Tibial artery (tissue), 4 donors: Measurements from ENCODE around the gene CHTF18.

ENCODE experiments used
- DNase-seq, 2 donors: peaks; one replicate each; pipeline ENCODE4 v3.0.0-alpha.2; 2019
- H3K27ac ChIP-seq, 2 donors: fragments of 200-600 bp; sonication (generic) in 1 of 2; 1 replicate in 1 of 2; 2 replicates in 1 of 2; pipeline ENCODE4 v1.5.1; 2018 to 2019; ENCODE audit warnings: mild to moderate bottlenecking in 1 of 2
- H3K27me3 ChIP-seq, 2 donors: fragments of 200-600 bp; sonication (generic) in 1 of 2; one replicate each; pipeline versions ENCODE4 v1.5.1 to v1.6.0; 2016 to 2019
- H3K36me3 ChIP-seq, 3 donors: fragments of 200-600 bp; sonication (generic) in 2 of 3; one replicate each; pipeline ENCODE4 v1.5.1; 2016 to 2019; ENCODE audit warnings: mild to moderate bottlenecking in 2 of 3
- H3K4me1 ChIP-seq, 4 donors: fragments of 200-600 bp; sonication (generic) in 2 of 4; 1 replicate in 3 of 4; 2 replicates in 1 of 4; pipeline ENCODE4 v1.5.1; 2016 to 2019
- H3K4me3 ChIP-seq, 2 donors: fragments of 200-600 bp; sonication (generic) in 1 of 2; 1 replicate in 1 of 2; 2 replicates in 1 of 2; pipeline ENCODE4 v1.5.1; 2018 to 2019; ENCODE audit warnings: mild to moderate bottlenecking in 2 of 2
- H3K9me3 ChIP-seq, 3 donors: fragments of 200-600 bp; sonication (generic) in 1 of 3; one replicate each; pipeline ENCODE4 v1.5.1; 2016 to 2019
- intact Hi-C: fragments of 100-400 bp; cut with DNase I; formaldehyde crosslinking; loops from one replicate; pipeline ENCODE4 v1.15.0; 2023; ENCODE audit warnings: low total_unique reads
- TF ChIP-seq, protein P1 (sequence below), 2 experiments: fragments of 200-600 bp in 1 of 2; fragments of 450-650 bp in 1 of 2; IDR thresholded peaks; one replicate each; pipeline ENCODE4 v1.5.1; 2017 to 2019; ENCODE audit warnings: antibody characterized with exemption in 2 of 2, mild to moderate bottlenecking in 1 of 2, moderate library complexity in 1 of 2

Gene CHTF18

DNA sequence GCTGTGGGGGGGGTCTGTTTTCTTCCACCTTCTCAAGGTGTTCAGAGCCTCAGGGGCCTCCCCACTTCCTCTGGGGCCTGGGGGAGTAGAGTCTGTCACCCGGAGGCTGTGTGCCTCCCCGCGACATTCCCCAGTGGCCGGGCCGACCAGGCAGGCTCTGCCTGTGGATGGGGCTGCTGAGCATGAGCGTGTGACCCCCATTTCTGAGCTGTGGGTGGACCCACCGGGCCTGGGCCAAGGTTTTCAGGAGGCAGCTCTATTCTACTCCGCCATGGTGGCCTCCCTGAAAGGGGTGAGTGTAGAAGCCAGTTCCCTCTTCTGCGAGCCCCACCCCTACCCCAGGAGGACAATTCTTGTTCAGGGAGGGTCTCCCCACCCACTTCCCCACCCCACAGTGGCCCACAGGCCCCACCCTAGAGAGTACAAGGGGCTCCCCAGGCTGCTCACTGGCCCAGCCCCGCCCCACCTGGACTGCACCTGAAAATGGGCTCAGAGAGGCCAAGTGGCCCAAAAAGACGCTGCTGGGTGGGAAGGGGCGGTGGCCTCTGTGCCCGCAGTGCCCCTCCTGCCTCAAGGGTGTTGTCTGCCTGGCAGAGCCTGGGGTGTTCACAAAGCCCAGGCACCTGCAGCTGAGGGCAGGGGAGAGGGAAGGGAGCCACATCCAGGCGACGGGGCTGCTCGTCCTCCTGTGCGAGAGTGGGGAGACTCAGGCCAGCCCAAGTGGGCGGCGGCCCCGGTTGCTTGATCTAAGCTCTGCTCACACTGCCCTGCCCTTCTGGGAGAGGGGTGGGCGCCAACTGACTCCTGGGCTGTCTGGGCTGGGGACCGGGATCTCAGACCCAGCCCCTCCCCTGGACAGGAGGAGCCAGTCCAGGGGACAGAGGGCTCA lies 26.6 kb upstream of the CHTF18 start:
- intact Hi-C loops, result no loop called here
- TF ChIP-seq, protein P1, sequence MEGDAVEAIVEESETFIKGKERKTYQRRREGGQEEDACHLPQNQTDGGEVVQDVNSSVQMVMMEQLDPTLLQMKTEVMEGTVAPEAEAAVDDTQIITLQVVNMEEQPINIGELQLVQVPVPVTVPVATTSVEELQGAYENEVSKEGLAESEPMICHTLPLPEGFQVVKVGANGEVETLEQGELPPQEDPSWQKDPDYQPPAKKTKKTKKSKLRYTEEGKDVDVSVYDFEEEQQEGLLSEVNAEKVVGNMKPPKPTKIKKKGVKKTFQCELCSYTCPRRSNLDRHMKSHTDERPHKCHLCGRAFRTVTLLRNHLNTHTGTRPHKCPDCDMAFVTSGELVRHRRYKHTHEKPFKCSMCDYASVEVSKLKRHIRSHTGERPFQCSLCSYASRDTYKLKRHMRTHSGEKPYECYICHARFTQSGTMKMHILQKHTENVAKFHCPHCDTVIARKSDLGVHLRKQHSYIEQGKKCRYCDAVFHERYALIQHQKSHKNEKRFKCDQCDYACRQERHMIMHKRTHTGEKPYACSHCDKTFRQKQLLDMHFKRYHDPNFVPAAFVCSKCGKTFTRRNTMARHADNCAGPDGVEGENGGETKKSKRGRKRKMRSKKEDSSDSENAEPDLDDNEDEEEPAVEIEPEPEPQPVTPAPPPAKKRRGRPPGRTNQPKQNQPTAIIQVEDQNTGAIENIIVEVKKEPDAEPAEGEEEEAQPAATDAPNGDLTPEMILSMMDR (IDR thresholded peaks at IDR 0.05), result no peak
- Histone ChIP-seq H3K27me3 (peaks cover 0 to 62% of the 10 kb centered on the region in 2 donors), H3K4me3 (no peak overlapping the region), H3K4me1 (peaks cover 0 to 4% (median 0%) of the 10 kb centered on the region in 4 donors), H3K27ac (no peak overlapping the region), H3K36me3 (no peaks in the 10 kb centered on the region), H3K9me3 (no peaks in the 10 kb centered on the region)
- no peak for DNase-seq

DNA sequence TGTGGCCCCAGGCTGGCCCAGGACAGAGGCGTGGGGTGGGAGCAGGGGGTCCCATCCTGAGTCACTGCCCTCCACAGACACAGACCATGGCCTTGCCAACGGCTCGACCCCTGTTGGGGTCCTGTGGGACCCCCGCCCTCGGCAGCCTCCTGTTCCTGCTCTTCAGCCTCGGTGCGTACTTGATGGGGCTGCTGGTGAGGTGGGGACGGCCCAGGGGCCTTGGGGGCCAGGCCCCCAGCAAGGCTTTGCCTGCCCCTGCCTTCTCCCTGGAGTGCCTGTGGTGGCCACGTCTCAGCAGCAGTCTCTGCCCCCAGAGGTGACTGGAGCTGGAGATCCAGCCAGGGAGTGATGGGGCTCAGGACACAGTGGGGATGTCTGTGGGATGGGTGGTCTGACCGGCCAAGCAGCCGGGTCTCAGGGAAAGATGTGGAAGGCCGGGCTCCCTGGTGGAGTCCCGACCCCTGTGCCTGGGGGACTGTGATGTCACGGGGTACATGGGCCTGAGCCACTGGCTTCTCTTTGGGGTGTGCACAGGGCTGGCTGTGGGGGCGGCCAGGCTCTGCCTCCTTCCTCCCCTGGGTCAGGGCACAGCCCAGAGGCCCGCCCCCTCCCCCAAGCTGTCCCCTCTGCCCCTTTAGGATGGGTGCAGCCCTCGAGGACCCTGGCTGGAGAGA lies 25.7 kb upstream of the CHTF18 start:
- no peak for DNase-seq
- H3K36me3 ChIP-seq, result no peaks in the 10 kb centered on the region
- TF ChIP-seq, protein P1 (IDR thresholded peaks at IDR 0.05), result no peak
- H3K4me3 ChIP-seq, result no peak overlapping the region
- peaks cover 0 to 4% (median 0%) of the 10 kb centered on the region in 4 donors for H3K4me1 ChIP-seq
- intact Hi-C loops, result no loop called here
- no peak overlapping the region for H3K27ac ChIP-seq
- H3K9me3 ChIP-seq, result no peaks in the 10 kb centered on the region
- peaks cover 0 to 65% of the 10 kb centered on the region in 2 donors for H3K27me3 ChIP-seq

DNA sequence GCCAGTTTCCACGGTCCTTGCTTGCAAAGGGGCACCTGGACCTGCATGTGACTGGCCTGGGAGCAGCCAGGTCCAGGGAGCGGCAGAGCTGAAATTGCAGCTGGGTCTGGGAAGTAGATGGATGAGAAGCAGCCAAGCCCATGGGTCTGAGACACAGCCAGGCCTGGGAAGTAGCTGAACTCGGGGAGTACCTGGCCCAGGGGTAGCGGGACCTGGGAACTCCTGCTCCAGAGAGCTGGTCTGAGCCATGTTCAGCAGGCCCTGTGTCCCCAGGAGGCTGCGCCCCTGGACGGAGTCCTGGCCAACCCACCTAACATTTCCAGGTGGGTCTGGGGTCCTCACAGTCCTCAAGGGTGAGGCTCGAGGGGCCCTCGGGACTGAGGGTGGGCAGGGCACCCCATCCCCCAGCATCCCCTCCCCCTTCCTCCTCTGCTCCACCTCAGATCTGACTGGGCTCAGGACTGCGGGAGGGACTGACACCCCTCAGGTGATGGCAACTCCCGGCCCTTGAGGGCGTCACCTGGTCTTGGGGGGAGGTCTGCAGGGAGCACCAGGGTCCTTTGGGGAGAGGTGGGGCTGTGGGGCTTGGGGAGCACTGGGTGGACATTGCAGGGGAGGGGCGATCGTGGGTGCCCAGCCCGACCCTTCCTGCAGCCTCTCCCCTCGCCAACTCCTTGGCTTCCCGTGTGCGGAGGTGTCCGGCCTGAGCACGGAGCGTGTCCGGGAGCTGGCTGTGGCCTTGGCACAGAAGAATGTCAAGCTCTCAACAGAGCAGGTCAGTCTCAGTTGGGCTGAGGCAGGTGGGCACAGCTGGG lies 24.8 kb upstream of the CHTF18 start:
- Histone ChIP-seq H3K4me3 (no peak overlapping the region), H3K27ac (no peak overlapping the region), H3K4me1 (peaks cover 0 to 4% (median 0%) of the 10 kb centered on the region in 4 donors), H3K27me3 (peaks cover 0 to 66% of the 10 kb centered on the region in 2 donors), H3K36me3 (no peaks in the 10 kb centered on the region), H3K9me3 (no peaks in the 10 kb centered on the region)
- DNase-seq, result no peak
- TF ChIP-seq, protein P1 (IDR thresholded peaks at IDR 0.05), result no peak
- intact Hi-C loops, result no loop called here

DNA sequence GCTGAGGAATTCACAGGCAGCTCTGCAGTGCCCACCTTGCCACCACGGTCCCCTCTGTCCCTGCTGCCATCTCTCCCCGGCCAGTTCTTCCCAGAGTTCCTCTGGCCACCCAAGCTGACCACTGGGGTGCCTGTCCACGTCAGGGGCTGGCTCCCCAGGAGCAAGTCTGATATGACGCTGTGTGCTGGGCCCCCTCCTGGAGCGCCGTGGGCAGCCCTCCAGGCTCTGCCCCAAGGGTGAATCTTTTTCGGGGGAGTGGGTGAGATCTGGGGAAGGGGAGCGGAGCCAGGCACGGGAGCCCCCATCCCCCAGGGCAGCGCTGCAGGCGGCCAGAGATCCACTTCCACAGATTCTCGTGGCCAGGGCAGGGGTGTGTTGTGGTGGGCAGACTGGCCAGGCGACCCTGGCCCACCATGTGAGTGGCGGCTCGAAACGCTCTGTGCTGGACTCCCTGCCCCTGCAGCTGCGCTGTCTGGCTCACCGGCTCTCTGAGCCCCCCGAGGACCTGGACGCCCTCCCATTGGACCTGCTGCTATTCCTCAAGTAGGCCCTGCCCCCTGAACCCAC lies 24.2 kb upstream of the CHTF18 start:
- intact Hi-C loops, result no loop called here
- H3K36me3 ChIP-seq, result no peaks in the 10 kb centered on the region
- no peak overlapping the region for H3K27ac ChIP-seq
- peaks cover 0 to 4% (median 0%) of the 10 kb centered on the region in 4 donors for H3K4me1 ChIP-seq
- H3K4me3 ChIP-seq, result no peak overlapping the region
- no peaks in the 10 kb centered on the region for H3K9me3 ChIP-seq
- TF ChIP-seq, protein P1 (IDR thresholded peaks at IDR 0.05), result no peak
- H3K27me3 ChIP-seq, result peaks cover 0 to 73% of the 10 kb centered on the region in 2 donors
- DNase-seq, result no peak

DNA sequence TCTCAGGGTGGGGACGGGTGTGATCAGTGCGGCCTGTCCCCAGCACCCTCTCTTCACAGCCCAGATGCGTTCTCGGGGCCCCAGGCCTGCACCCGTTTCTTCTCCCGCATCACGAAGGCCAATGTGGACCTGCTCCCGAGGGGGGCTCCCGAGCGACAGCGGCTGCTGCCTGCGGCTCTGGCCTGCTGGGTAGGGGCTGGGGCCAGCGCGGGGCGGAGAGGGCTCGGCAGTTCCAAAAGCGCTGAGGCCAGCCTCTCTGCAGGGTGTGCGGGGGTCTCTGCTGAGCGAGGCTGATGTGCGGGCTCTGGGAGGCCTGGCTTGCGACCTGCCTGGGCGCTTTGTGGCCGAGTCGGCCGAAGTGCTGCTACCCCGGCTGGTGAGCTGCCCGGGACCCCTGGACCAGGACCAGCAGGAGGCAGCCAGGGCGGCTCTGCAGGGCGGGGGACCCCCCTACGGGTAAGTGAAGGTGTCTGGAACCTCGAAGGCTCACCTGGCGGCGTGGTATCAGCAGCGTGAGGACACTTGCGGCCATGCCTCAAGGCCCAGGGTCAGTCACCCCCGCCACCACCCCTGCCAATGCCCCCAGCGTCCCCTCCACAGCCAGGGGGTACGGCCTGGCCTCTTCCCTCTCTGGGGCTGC lies 23.5 kb upstream of the CHTF18 start:
- Histone ChIP-seq H3K27me3 (peaks cover 0 to 80% of the 10 kb centered on the region in 2 donors), H3K36me3 (no peaks in the 10 kb centered on the region), H3K4me3 (no peak overlapping the region), H3K9me3 (no peaks in the 10 kb centered on the region), H3K4me1 (peaks cover 0 to 4% (median 0%) of the 10 kb centered on the region in 4 donors), H3K27ac (no peak overlapping the region)
- intact Hi-C loops, result no loop called here
- DNase-seq, result no peak
- TF ChIP-seq, protein P1 (IDR thresholded peaks at IDR 0.05), result no peak
